Measurements from ENCODE around the gene MEP1A.

MEP1A gene

DNA sequence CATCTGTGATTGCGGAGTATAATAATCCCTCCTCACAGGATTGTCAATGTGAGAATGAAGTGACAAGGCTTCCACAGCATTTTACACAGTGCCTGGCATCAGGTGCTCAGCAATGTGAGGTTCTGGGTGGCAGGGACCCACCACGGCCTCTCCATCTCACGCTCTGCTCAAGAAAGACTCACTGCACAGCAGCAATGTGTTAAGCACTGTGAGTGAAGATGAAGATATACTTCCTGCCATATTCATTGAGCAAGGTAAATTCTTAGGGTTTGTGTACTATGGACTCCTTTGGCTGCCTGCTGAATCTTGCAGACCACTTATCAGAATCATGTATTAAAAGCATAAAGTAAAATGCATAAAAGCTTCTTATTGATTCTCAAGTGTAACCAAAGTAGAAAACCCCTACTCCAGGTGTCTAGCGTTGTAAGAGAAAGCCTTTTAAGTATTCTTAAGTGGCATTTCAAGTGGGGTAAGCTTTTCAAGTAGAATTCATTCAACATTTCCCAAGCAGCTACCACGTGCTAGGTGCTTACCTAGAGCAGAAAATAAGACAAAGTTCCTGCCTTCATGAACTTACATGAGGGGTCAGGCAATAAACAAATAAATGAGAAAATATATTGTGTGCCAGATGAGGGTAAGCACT, 17.0 kb upstream of the MEP1A start:
- DNase-seq: no peak

GRCh38 chr6:46777476-46778346, 15.5 kb upstream of the MEP1A start:
- no peak for DNase-seq

DNA sequence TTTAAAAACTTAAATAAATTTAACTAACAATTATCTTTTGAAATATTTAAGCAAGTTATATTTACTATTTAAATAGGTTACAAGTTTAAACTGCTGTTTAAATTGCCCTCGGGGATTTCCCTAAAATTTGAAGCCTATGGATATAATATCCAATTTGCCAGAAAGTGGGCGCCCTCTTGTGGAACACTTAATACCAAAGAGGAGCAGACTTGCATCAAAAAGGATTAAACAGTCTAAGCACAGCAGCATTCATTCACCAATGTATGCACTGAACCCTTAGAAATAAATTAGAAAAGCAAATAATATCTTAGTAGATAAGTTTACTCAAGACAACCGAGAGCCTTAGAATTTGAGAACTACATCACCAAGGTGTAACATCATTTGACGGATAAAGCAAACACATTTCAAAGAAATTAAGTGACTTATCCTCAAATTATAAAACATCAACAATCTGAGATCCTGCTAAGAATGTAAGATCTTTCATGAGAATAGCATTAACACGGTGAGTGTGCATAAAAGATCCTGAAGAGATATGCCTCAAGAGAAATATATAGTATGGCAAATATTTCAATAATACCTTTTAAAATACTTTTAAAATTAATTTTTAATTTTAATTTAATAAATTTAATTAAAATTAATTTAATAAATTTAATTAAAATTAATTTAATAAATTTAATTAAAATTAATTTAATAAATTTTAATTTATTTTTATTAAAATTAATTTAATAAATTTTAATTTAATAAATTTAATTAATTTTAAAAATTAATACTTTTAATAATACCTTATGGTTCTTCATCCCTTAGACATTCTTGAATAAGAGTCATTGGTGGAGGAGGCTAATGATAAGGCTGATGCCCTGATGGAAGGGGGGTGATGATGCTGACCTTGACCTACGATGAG, 11.5 kb upstream of the MEP1A start:
- peak; percentile 92 for DNase-seq

- no peak for DNase-seq
These were observed 8.7 kb upstream of the MEP1A start for GRCh38 chr6:46784535-46784934.

DNA sequence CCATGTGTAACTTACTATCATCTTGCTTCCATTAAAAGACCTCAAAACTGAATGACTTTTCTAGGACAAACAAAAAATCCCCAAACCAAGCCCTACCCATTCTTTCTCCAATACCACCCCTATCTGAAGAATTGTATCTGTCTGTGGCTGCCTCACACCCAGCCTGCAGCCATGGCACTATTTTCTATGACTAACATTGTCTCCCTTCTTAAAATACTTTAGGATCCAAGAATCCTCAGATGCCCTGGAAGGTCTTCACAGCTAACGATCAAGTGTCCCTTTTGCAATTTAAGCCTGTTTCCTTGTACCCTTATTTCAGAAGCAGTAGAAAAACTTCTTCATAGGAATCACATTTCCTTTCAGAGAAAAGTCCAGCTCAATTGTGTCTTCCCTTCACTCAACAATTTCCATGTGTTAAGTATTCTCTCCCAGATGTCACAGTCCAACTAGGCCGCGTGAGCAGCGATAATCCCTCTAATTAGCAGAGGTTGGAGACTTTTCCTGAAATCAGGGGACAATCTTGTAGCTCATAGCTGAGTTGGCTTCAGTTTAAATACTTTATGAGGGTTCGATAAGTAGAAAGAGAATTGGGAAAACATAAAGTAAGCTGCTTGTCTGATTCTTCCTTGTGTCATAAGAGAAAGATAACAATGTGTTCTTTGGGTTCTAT, 5.2 kb upstream of the MEP1A start:
- DNase-seq: no peak

DNA sequence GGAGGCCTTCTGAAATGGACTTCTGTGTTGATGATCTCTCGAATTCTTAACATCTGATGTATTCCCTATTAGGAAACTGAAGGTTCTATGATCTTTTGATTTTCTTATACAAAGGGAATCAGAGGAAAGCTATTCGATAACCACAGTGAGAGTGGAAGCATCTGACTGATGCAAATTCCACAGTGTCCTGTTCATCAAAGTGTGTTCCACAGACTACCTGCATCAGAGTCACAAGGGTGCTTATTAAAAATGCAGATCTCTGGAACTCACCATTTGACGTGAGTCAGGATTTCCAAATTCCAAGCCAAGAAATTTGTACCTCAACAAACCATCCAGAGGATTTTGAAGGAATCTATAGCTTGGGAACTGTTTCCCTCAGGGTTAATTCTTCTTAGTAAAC, 4.4 kb upstream of the MEP1A start:
- no peak for DNase-seq

DNA sequence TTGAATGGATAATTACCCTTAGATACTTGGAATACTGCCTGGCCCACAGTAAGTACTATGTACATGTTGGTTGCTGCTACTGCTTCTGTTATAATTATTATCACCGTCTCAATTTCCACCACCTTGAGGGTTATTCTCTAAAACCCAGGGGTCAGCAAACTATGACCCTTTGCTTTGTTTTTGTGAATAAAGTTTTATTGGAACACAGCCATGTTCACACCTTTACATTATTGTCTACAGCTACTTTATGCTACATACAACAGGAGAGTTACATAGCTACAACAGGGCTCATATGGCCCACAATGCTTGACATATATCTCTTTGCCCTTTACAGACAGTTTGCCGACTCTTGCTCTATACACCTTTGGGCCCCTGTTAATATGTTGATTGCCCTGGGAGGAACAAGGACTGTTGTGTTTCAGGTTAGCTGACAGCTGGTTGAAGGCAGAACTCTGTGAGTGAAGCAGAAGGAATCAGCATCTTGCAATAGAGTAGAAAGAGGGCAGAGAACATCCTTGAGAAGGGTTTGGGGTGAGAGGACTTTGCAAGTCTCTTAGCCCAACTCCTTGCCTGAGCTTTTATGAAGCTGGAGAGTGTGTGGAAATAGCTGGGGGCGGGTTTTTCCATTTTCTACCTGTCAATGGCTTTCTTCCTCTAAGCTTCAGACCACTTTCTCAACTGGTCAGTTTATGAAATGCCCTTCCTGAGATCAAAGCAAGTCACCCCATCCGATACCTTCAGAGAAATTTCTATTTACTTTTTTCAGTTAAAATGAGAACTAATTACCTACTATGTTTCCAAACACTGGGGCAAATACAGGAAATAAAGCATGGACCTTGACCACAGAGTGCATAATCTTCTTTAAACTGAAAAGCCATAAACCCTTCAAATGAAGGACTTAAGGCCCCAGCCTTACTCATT, 3.5 kb upstream of the MEP1A start:
- DNase-seq: no peak

GRCh38 chr6:46790355-46790874, 2.8 kb upstream of the MEP1A start:
- DNase-seq: no peak

DNA sequence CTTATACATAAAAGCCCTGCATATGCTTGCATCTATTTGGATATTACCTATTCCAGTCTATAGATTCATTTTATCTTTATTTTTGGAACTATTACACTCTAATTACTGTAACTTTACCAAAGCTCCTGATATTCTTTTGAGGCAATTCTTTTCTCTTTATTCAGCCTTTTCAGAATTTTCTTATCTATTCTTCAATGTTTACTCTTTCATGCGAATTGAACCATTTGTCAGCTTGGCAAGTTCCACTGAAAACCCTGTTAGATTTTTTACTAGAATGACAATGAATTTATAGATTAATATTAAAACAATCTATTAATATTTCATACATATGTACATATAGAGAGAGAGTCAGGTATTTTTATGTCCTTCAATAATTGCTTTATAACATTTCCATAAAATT, 554 bp upstream of the MEP1A start:
- DNase-seq: no peak

DNA sequence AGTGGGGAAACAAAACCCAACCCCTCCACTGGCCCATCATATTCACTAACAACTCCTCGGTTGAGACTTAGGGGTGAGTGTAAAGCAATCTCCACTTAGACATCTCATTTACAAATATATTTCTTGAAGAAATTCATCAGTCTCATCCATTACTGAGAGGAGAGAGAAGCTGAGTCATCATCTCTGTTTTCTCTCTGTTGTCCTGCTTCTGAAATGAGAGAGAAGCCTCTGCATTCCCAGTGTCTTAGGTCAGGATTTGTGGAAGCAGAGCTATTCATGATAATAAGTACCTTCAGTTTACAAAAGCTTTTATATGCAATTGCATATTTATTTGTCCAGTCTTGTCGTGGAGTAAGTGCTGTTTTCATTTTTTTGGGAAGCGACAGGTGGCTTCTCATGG, 879 bp downstream of the MEP1A start:
- no peak for DNase-seq

- DNase-seq: no peak
These were observed 2.6 kb downstream of the MEP1A start for GRCh38 chr6:46795816-46796215.

- DNase-seq: no peak
These were observed 3.8 kb downstream of the MEP1A start for GRCh38 chr6:46796848-46797580.

- DNase-seq: no peak
These were observed 6.5 kb downstream of the MEP1A start for GRCh38 chr6:46799657-46800056.

GRCh38 chr6:46808806-46809205, 15.6 kb downstream of the MEP1A start:
- no peak for DNase-seq

DNA sequence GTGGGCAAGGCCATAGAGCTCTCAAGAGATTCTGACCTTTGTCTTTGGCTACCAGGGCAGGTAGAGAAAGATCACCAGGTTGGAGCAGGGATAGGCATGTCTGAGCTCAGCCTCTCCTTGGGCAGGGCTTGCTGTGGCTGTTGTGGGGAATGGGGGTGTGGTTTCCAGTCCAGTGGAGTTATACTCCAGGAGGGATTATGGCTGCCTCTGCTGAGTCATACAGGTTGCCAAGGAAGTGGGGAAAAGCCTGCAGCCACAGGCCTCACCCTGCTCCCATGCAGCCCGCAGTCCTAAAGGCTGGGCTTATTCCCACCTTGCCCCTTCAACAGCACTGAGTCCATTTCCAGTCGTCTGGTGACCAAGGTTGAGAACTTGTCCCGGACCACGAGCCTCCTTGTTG, 21.9 kb downstream of the MEP1A start:
- DNase-seq: no peak

DNA sequence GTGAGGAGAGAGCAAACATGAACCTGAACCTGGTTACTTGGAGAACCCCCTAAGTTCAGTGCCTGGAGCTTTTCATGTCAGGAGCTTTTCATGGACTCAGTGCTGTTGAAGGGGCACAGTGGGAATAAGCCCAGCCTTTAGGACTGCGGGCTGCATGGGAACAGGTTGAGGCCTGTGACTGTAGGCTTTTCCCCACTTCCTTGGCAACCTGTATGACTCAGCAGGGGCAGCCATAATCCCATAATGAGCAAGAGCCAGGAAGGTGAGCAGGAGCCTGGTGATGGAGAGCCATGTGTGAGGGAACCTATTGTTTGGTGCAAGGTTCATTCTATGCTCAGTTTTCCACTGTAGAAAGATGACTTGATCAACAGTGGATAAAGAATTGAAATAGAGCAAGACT, 23.4 kb downstream of the MEP1A start:
- DNase-seq: no peak

- DNase-seq: no peak
These were observed 26.4 kb downstream of the MEP1A start for GRCh38 chr6:46819561-46819960.

DNA sequence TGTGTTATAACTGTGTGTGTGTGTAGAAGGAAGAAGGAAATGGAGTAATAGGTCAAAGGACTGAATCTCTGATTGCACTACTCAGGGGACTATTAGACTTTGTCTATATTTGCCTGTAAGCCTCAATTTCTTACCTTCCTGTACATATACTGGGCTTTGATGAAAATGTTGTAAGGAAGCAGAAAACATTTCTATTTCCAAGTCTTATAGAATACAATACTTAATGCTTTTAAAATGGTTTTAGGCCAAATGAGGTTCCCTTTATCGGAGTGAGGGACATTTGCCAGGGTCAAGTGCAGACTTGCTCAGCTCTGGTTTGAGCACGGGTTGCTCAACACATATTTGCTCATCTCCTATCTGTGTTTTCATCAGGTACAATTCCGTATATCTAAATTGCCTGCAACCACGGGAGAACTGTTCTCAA, 28.3 kb downstream of the MEP1A start:
- no peak for DNase-seq

GRCh38 chr6:46828939-46829338, 35.8 kb downstream of the MEP1A start:
- no peak for DNase-seq

GRCh38 chr6:46832816-46833215, 39.6 kb downstream of the MEP1A start:
- DNase-seq: no peak
